HAP-1 (cell line): ENCODE measurements around the gene CFAP20.
"Not testable (repeated sequence)": the region's sequence is repeated elsewhere in the genome, so short reads cannot be mapped to it uniquely, and the experiment has no call there.

Experiments
- DNase-seq, 2 experiments: peaks; one replicate each; pipeline ENCODE4 v3.0.0-alpha.2; 2016 to 2020; ENCODE audit warnings: low spot score in 2 of 2
- H3K27me3 ChIP-seq: fragments of 250-450 bp; sonication (Bioruptor Pico); 2 replicates; pipeline ENCODE4 v1.5.1; 2020; ENCODE audit warnings: low read depth, mild to moderate bottlenecking, moderate library complexity
- H3K36me3 ChIP-seq: fragments of 250-450 bp; sonication (Bioruptor Pico); replicated peaks from 2 replicates; pipeline ENCODE4 v1.5.1; 2020; ENCODE audit warnings: mild to moderate bottlenecking
- H3K4me1 ChIP-seq: fragments of 250-450 bp; sonication (Bioruptor Pico); 2 replicates; pipeline ENCODE4 v1.5.1; 2020; ENCODE audit warnings: mild to moderate bottlenecking
- H3K4me3 ChIP-seq: fragments of 250-450 bp; sonication (Bioruptor Pico); 2 replicates; pipeline ENCODE4 v1.5.1; 2020; ENCODE audit warnings: mild to moderate bottlenecking, moderate library complexity
- H3K9me3 ChIP-seq: fragments of 250-450 bp; sonication (Bioruptor Pico); 2 replicates; pipeline ENCODE4 v1.5.1; 2020; ENCODE audit warnings: mild to moderate bottlenecking, moderate library complexity
- in situ Hi-C: fragments of 300-500 bp; cut with MboI; formaldehyde crosslinking; loops from 3 replicates; pipeline ENCODE4 v1.14.3; 2020; ENCODE audit warnings: low sequenced_read_pairs, inconsistent platforms, mixed read lengths

The CFAP20 gene

DNA sequence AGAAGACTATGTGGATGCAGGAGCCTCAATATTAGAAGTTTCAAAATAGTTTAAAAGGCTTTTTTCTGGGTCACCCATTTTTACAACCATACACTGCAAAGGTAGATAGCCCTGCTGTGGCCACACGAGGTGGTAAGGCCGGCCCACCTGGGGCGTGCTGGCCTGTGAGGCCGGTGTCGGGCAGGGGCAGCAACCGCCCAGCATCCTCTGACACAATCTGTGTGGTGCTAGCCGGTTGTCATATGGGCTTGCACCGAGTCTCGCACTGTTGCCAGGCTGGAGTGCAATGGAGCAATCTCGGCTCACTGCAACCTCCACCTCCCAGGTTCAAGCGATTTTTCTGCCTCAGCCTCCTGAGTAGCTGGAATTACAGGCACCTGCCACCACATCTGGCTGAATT is 44.0 kb downstream of the CFAP20 start:
- DNase-seq, result no peak
- no peaks in the 10 kb centered on the region for H3K4me1 ChIP-seq
- in situ Hi-C loops, result no loop called here
- no peaks in the 10 kb centered on the region for H3K27me3 ChIP-seq
- H3K9me3 ChIP-seq, result no peaks in the 10 kb centered on the region
- no peaks in the 10 kb centered on the region for H3K36me3 ChIP-seq
- no peak overlapping the region for H3K4me3 ChIP-seq

DNA sequence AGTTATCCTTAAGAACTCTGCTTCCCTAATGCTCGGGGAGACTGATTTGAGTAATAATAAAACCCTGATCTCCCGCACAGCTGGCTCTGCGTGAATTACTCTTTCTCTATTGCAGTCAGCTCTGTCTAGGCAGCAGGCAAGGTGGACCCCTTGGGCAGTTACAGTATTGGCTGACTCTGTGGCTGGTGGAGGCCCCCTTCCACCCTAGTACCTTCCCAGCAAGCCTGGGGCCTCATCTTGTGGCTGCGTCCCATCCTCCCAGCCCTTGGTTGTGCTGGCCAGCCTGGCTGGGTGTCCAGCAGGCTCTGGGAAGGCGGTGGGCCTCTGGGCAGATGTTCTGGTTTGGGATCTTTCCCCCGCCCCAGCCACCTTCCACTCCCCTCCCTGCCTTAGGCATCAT is 44.5 kb downstream of the CFAP20 start:
- DNase-seq, result no peak
- Histone ChIP-seq H3K4me1 (no peaks in the 10 kb centered on the region), H3K27me3 (no peaks in the 10 kb centered on the region), H3K4me3 (no peak overlapping the region), H3K36me3 (no peaks in the 10 kb centered on the region), H3K9me3 (no peaks in the 10 kb centered on the region)
- in situ Hi-C loops, result no loop called here

DNA sequence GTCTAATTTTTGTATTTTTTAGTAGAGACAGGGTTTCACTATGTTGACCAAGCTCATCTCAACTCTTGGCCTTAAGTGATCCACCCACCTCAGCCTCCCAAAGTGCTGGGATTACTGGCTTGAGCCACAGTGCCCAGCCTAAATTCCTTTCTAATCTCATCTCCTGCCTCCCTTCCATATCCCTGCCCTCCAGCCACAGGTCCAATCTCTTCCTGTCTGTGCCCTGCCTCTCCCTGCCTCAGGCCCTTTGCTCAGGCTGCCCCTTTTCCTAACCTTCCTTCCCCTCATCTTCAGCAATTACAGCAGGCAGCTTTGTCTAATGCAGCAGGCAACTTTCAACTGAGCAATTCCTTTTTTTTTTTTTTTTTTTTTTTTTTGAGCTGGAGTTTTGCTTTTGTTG is 46.8 kb downstream of the CFAP20 start:
- in situ Hi-C loops, result no loop called here
- no peaks in the 10 kb centered on the region for H3K27me3 ChIP-seq
- H3K36me3 ChIP-seq, result no peaks in the 10 kb centered on the region
- H3K9me3 ChIP-seq, result no peaks in the 10 kb centered on the region
- no peak overlapping the region for H3K4me3 ChIP-seq
- no peak for DNase-seq
- H3K4me1 ChIP-seq, result no peaks in the 10 kb centered on the region

DNA sequence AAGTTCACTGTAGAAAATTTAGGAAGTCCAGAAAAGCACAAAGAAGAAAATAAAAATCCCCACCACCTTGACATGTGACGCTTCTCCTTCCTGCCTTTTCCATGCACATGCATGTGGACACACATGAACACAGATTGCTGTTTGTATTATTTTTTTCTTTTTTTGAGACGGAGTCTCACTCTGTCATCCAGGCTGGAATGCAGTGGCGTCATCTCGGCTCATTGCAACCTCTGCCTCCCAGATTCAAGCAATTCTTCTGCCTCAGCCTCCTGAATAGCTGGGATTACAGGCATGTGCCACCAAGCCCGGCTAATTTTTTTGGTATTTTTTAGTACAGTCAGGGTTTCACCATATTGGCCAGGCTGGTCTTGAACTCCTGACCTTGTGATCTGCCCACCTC is 48.5 kb downstream of the CFAP20 start:
- DNase-seq, H3K27me3 ChIP-seq, H3K4me1 ChIP-seq, H3K4me3 ChIP-seq, H3K9me3 ChIP-seq, in situ Hi-C loops, H3K36me3 ChIP-seq: not testable (repeated sequence)

DNA sequence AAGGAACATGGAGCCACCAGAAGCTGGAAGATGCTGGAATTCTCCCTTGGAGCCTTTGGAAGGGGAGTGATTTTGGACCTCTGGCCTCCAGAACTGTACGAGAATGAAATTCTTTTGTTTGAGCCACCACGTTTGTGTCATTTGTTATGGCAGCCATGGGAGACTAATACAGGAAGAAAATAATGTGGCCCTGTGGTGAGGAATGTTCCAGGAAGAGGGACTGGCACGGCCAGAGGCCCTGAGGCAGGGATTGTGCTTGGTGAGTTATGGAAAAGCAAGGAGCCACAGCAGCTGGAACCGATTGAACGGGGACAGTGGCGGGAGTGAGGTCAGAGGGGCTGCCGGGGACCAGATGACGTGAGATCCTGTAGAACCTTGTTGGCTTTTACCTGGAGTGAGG is 51.4 kb downstream of the CFAP20 start:
- no peaks in the 10 kb centered on the region for H3K27me3 ChIP-seq
- DNase-seq, result no peak
- H3K4me1 ChIP-seq, result no peaks in the 10 kb centered on the region
- H3K9me3 ChIP-seq, result peaks cover 4% of the 10 kb centered on the region; the same call in 1 of the 2 replicates
- no peaks in the 10 kb centered on the region for H3K36me3 ChIP-seq
- H3K4me3 ChIP-seq, result no peak overlapping the region
- in situ Hi-C loops, result no loop called here

DNA sequence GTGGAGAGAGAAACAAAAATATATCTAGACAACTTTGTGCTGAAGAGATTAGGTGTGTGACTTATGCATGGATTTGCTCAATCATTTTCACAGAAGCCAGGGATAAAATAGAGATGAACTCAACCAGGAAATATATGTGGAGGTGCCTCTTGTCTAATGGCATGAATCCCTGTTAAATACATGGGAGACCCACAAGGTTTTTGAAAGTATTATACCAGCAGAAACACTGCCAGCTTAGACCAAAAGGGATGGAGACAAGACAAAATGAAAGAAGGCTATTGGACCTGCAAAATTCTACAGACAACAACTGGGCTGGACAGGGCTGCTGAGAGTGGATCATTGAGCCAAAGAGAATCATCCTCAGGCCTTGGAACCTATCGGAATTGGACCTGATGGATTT is 52.7 kb downstream of the CFAP20 start:
- no peak overlapping the region for H3K4me3 ChIP-seq
- in situ Hi-C loops, result no loop called here
- no peaks in the 10 kb centered on the region for H3K4me1 ChIP-seq
- DNase-seq, result no peak
- H3K27me3 ChIP-seq, result no peaks in the 10 kb centered on the region
- H3K9me3 ChIP-seq, result peaks cover 4% of the 10 kb centered on the region; the same call in 1 of the 2 replicates
- no peaks in the 10 kb centered on the region for H3K36me3 ChIP-seq

DNA sequence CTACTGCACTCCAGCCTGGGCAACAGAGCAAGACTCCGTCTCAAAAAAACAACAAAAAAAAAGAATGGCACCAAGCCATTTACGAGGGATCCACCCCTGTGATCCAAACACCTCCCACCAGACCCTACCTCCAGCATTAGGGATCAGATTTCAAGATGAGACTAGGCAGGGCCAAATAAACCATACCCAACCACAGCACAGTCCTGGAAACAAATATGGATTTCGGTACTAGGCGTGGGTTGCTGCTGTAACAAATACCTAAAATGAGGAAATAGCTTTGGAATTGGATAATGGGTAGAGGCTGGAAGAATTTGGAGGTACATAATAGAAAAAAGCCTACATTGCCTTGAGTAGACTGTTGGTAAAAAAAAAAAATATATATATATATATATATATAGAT is 54.5 kb downstream of the CFAP20 start:
- H3K9me3 ChIP-seq, result peaks cover 4% of the 10 kb centered on the region; the same call in 1 of the 2 replicates
- no peaks in the 10 kb centered on the region for H3K27me3 ChIP-seq
- in situ Hi-C loops, result no loop called here
- DNase-seq, result no peak
- H3K4me1 ChIP-seq, result no peaks in the 10 kb centered on the region
- no peaks in the 10 kb centered on the region for H3K36me3 ChIP-seq
- no peak overlapping the region for H3K4me3 ChIP-seq

DNA sequence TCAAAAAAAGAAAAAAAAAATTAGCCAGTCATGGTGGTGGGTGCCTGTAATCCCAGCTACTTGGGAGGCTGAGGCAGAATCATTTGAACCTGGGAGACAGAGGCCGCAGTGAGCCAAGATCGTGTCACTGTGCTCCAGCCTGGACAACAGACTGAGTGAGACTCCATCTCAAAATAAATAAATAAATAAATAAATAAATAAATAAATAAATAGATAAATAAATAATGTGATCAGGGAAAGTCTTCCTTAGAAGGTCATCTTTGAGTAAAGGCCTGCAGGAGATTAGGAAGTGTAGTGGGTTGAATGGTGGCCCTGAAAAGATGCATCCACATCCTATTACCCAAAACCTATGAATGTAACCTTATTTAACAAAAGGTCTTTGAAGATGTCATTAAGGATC is 56.1 kb downstream of the CFAP20 start:
- H3K36me3 ChIP-seq, DNase-seq, H3K4me3 ChIP-seq, H3K27me3 ChIP-seq, H3K9me3 ChIP-seq, H3K4me1 ChIP-seq, in situ Hi-C loops: not testable (repeated sequence)

DNA sequence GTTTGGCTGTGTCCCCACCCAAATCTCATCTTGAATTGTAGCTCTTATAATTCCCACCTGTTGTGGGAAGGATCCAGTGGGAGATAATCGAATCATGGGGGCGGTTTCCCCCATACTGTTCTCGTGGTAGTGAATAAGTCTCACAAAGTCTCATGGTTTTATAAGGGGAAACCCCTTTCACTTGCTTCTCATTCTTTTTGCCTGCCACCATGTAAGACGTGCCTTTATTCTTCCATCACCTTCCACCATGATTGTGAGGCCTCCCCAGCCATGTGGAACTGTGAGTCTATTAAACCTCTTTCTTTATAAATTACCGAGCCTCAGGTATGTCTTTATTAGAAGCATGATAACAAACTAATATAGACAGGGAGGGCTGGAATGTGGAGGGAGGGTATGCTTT is 57.0 kb downstream of the CFAP20 start:
- H3K9me3 ChIP-seq, H3K4me1 ChIP-seq, H3K36me3 ChIP-seq, H3K27me3 ChIP-seq, H3K4me3 ChIP-seq, DNase-seq, in situ Hi-C loops: not testable (repeated sequence)

DNA sequence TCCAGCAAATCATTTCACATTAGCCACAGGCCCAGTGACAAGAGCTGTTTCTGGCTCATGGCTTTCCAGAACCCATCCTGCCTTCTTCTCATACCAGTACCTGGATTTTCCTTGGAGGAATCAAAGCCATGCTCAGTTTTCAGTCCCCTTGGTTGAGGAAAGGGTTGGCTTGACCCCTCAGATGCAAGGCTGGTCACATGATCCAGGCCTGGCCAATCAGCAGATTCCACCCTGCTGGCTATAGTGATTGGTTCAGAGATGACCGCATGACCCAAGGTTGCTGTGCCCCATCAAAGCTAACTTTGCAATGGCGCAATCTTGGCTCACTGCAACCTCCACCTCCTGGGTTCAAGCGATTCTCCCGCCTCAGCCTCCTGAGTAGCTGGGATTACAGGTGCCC is 58.6 kb downstream of the CFAP20 start:
- H3K27me3 ChIP-seq, result no peaks in the 10 kb centered on the region
- H3K36me3 ChIP-seq, result no peaks in the 10 kb centered on the region
- H3K4me3 ChIP-seq, result no peak overlapping the region
- no peaks in the 10 kb centered on the region for H3K9me3 ChIP-seq
- in situ Hi-C loops, result no loop called here
- H3K4me1 ChIP-seq, result no peaks in the 10 kb centered on the region
- no peak for DNase-seq
